NCI-H1694 treated with DMSO at 0.1 percent for 48 hours (cell line): Measurements from ENCODE around the gene OSBPL1A.

Experiments
- DNase-seq: peaks from one replicate; lab custom pipeline; 2025; lab: John Stamatoyannopoulos, UW

OSBPL1A gene

DNA sequence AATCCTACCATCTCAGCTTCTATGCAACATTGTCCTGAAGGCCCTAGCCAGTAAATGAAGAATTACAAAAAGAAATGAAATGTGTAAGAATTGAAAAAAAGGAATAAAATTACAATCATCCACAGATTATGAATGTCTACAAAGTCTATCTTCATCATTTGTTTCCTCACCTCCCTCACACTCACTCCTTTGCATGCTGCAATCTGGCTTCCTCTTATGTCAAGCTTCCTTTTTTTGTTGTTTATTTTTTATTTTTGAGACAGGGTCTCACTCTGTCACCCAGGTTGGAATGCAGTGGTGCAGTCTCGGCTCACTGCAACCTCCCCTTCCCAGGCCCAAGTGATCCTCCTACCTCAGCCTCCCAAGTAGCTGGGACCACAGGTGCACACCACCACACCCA is 129.7 kb downstream of the OSBPL1A start:
- DNase-seq, result no peak

DNA sequence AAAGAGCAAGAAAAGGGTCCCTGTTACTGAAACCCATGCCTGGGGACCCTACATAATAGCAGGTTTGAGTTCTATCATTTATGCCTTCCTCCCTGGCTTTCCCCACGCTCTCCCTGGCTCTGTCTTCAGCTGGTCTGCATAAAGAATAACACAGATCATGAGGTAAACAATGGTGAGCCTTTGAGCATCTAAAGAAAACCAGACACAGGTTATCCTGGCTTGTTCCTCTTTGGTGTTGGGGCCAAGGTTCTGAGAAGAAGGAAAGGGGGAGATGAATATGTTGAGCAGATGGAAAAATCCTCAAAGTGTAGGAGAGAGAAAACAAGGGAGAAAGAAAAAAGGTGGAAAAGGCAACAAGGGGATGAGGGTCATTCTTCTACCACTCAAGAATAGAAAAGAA is 131.5 kb downstream of the OSBPL1A start:
- no peak for DNase-seq

DNA sequence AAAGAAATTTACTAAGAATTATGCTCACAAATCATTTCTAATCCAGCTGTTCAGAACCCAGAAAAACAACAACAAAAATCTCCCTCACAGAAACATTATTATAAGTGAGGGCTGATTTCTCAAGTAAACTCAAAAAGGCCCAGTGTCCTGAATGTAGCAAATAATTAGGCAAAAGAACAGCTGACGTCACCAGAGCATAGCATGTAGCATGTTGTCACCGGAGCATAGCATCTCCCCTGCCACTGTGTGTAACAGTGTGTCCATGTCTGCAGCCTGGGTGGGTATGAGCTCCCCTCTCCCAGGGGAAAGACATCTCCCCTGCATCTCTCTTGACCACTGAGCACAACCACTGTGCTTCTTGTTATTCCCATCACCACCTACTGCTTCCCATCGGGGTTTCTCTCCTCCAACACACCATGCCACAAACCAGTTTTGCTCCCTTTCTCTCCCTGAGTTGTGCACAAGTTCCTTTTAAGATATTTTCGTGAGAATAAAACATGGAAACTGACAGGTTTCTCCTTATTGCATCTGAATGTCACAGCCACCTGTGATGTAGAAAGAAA is 132.0 kb downstream of the OSBPL1A start:
- DNase-seq, result no peak

DNA sequence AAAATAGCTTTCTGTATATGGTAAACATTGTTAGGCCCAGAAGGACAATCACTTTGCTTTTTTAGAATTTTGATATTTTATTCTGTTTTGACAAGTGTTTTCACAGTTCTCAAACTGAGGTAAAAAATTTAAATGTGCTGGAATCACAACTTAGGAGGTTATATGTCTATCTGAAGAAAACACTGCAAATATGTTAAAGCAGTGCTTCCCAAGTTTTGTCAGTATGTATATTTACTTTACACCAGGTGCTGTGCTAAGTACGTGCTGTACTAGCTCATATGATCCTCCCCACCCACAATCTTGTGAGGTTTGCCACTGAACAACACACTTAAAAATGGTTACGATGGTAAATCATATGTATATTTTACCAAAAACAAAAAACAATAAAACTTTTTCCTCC is 134.6 kb downstream of the OSBPL1A start:
- no peak for DNase-seq

DNA sequence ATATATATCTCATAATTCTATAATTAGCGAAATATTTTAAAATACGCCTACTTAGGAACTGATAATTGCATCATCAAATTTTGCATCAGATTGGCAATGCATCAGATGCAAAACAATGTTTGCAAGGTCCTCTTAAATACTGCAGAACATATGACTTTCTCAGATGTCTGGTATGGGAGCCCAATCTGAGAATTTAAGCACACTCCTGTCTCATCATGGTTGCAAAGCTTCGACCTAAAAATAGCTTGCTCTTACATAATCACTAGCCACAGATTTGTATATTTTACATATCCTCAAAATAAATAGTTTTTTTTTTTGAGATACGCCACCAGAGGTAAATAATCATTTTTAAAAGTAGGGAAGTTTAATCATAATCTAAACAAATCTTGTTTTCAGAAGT is 135.5 kb downstream of the OSBPL1A start:
- no peak for DNase-seq

DNA sequence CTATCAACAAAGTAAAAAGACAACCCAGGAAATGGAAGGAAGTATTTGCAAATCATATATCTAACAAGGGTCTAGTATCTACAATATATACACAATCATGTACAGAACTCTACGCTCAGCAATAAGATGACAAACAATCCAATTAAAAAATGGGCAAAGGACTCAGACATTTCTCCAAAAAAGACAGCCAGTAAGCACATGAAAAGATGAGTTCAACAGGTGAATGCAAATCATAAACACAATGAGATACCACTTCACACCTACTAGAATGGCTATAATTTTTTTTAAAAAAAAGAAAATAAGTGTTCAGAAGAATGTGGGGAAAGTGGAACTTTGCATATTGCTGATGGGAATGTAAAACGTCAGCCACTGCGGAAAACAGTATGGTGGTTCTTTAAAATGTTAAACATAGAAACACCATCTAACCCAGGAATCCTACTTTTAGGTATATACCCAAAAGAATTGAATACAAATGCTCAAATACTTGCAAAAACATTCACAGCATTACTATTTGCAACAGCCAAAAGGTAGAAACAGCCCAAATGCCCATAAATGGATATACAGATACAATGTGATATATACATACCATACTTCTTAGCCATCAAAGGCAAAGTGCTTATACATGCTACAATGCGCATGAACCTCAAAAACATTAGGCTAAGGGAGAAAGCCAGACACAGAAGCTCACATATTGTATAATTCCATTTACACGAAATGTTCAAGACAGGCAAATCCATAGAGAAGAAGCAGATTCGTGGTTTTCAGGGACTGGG is 137.6 kb downstream of the OSBPL1A start:
- DNase-seq, result no peak

DNA sequence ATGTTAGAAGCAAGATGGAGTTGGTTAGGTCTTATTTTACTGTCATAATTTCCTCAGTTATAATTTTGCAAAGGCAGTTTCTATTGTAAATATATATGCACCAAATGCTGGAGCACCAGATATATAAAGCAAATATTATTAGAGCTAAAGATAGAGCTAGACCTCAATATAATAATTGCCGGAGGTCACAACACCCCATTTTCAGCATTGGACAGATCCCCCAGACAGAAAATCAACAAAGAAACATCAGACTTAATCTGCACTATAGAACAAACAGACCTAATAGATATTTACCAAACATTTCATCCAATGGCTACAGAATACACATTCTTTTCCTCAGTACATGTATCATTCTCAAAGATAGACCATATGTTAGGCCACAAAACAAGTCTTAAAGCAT is 143.6 kb downstream of the OSBPL1A start:
- no peak for DNase-seq

DNA sequence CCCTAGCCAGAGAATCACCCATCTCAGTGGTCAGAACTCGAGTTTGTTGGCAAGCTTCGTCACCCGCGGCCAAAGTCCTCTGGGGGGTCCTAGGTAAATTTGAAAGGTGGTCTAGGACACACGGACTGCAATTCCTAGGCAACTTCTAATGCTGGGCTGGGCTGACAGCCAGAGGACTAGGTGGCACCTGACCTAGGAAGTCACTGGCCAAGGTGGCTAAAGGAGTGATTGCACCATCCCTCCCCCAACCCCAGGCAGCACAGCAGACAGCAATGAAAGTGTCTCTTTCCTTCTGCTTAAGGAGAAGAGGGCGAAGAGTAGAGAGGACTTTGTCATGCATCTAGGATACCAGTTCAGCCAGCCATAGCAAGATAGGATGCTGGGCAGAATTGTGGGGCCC is 147.9 kb downstream of the OSBPL1A start:
- DNase-seq, result no peak

DNA sequence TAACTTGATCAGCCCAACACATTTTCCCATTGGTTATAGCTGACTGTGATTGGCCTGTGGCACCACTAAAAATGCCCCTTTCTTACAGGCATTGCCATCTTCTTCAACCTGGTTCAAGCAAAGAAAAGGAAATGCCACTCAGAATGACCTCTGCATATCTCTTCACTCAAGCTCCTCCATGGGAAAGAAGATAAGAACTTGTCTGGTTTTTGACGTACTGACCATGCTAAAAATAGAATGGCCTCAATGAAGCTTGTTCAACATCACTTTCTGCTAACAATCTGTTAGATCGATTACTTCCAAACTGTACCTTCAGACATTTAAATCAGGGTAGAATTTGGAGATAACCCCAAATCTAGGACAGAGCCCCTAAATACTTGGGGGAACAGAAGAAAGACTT is 149.3 kb downstream of the OSBPL1A start:
- DNase-seq, result no peak

DNA sequence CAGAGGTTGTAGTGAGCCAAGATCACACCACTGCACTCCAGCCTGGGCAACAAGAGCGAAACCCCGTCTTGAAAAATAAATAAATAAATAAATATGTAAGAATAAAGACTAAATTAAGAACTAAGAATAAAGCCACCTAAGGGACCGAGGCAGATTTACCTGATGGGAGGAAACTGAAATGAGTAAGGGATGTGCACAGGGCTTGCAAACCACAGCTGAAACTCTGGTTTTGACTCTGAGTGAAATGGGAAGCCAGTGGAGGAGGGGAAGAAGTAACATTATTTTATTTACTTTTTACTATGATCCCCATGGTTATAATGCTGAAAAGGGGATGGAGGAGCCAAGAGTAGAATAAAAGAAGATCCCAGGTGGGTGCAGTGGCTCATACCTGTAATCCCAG is 151.5 kb downstream of the OSBPL1A start:
- no peak for DNase-seq

DNA sequence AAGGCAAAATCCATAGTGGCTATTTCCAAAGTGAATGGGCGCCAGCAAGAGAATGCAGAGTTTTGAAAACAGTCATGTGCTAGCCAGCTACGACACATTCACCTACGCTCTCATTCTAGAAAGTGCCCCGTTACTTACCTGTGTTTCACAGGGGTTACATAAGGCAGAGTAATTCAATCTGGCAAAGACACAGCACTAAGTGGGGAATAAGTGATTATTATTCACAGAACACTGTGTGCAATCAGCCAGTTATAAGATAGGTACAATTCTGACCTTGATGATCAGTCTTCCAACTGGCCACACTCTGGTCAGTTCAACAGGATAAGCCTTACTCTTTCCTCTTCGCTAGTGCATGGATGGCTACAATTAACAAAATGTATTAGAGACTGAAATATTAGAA is 152.9 kb downstream of the OSBPL1A start:
- DNase-seq, result no peak

DNA sequence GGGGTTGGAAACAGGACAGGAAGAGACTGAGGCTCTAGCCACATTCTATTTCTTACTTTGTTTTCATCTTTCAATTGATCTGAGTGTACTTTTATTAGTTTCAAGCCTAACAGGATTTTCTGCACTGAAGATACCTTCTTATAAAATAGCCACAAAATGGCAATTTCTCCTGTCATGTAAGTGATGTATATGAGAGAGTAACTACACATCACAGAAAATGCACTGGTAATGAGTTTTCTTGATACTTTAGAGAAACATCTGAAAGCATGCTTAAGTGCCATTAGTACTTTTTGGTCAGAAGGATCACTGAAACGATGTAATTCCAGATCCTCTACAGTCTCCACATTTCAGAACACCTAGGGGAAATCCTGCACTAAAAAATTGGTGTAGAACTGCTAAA is 153.9 kb downstream of the OSBPL1A start:
- no peak for DNase-seq

DNA sequence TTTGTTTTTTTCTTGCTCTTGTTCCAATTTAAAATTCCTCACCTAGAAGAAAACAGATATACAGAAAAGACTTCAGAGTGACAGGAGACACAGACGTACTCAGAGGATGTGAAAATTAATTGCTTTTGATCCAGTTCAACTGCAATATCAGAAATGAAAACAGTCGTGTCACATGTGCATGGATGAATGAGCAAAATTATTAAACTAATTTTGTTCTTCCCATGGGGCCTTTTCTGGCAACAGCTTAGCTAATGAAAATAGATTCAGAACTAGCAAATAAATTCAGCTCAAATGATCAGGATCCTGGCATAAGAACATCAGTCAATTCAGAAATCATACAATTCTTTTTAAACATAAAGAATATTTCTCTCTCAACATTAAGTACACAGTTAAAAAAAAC is 158.3 kb downstream of the OSBPL1A start:
- DNase-seq, result peak; percentile 4

DNA sequence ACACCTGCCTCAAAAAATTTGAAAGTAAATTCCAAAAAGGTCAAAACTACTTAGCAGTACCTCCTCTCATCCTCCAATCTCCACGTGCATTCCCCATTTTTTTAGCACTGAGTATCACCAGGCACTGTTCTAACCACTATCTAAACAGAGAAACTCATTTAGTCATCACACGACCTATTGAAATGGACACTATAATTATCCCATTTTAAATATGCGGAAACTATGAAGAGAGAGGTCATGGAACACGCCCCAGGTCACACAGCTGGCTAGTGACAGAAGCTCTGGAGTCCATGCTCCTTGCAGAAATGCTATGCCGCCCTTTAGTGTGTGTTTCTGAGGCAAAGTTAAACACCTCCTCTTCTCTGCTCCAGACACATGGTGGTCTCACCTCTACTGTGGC is 159.2 kb downstream of the OSBPL1A start:
- DNase-seq, result no peak

DNA sequence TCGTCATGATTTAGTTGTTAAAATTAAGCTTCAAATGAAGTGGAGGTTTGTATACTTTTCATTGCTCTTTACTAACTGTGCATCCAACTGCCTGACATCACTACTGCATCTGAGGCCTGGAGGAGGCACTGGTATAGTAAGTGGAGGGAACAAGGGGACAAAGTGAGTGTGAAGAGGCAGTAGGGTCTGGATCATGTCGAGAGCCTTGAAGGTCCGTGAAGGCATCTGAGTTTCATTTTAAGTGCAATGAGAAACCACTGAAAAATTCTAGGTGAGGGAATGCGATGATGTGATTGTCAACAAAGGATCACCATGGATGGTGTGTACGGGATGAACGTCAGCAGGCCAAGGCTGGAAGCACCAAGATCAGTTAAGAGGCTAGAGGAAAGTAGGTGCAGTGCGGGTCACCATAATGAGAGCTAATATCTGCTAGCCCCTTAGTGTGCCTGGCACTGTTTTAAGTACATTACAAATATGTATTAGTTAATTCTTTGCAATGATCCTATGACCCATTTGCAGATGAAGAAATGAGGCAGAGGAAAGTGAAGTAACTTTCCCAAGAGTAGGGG is 162.7 kb downstream of the OSBPL1A start:
- no peak for DNase-seq

DNA sequence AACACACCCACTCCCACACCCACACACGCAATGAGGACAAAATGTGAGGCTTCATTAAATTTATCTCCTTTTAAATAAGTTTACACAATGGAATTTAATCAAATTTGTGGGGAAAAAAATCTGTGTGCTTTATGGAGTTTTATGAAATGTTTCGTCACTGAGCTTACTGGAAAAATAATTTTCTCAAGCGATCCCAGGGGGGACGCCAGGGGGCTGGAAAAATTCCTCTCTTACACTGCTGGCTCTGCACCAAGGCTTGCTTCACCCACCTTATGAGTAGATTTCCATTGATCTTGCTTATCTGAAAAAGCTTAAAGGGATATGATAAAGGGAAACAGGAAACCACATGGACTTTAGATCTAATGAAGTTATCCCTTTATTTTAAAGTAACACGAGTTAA is 163.3 kb downstream of the OSBPL1A start:
- no peak for DNase-seq

DNA sequence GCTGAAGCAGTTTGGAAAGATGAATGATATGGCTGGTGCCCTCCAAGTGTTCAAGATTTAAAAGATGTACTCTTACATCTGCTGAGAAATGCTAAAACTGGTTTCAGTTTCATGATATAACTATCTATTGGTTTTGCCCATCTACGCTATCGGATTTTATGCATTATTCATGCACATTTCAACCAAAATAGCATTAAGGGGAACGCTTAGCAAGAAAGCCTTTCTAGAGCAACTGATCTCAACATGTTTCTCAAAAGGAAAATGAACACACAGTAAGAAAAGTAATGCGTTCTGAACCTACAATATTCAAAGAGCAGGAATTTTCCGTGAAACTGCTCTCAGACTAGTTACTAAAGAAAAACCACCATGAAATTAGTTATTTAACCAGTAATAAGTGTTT is 164.8 kb downstream of the OSBPL1A start:
- no peak for DNase-seq

DNA sequence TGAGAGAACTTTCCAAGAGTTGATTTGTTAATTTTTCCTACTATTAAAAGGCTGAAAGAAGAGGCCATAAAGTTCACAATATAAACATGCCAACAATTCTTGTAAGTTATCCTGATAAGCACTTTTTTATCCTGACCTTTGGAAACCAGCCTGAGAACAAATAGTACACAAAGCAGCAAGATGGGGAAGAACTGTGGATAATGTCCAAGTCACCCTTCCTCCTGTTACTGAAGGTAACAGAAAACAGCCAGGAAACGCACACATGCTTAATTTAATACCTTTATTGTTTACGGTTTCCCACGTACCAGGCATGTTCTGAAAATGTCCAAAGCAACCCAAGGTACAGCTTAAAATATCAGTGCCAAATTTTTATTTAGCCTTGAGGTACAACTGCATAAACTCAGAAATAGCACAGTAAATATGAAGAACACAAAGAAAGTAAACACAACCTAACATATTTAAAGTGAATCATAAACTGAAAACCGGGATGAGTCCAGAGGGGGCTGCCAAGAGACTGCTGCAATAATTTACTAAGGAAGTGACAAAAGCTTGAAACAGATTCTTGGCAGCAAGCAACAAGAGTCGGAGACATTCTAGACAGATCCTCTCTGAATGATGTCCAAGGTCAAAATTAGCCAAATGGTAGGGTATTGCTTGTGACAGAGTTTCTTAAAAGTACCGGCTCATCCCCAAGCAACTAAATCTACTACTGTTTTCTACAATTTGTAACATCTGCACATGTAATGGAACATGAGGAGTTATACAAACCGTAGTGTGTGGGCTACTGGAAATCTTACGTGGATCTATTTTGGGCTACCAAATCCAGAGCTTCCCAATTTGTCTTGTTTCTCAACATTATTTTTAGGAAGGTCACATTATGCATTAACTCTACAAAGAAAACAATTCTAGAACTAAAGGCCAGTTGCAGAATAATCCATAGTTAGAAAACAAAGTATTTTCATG is 165.6 kb downstream of the OSBPL1A start:
- DNase-seq, result no peak

DNA sequence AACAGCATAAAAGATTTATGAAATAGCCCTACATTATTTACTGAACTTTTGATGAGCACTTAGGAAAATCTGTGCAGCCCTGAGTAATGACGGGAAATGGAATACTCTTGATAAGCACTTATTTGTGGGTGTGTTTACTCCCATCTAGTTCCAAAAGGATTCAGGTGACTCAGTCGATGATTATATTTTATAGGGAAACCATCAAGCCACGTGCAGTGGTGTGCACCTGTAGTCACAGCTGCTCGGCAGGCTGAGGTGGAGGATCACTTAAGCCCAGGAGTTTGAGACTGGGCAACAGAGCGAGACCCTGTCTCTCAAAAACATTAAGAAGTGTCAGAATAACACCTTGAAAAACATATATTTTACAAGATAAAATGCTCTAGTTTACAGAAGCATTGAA is 166.9 kb downstream of the OSBPL1A start:
- no peak for DNase-seq

DNA sequence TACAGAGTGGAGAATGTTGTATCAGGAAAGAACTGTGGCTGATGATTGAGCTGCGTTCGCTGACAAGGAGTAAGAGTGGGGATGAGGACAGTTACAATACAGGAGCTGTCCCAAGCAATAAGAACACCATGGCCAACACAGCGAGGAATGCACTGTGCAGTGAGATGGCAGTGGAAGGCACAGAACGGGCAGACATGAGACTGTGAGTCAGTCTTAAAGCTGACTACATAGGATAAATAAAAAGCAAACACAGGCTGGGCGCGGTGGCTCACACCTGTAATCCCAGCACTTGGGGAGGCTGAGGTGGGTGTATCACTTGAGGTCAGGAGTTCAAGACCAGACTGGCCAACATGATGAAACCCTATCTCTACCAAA is 169.0 kb downstream of the OSBPL1A start:
- DNase-seq, result no peak

DNA sequence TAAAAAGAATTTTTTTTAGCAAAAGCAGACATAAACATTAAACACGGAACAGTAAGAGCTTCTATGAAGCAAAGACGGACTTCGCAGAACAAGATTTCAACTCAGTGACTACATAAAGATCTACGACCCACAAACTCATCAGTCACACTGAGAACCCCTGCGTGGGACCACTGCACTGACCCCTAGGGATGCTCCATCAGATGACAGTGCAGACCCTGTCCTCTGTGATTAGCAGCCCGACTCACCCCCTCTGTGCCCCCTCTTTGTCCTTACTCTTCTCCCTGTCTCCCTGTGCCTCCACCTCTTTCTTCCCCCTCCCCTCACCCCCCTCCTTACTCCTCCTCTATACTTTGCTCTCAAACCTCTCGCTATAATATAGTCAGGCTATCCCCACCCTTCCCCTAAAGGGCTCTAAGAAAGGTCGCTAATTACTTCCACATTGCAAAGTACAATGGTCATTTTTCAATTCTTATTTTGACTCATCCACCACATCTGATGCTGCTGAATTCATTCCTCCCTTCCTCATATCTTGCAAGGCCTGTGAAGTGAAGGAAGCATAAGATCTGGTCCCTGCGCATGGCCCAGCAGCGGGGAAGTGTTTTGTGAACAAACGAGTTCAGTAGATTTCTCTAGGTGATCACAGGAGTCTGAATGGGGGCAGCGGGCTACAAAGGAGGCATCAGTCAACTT is 169.5 kb downstream of the OSBPL1A start:
- DNase-seq, result no peak

DNA sequence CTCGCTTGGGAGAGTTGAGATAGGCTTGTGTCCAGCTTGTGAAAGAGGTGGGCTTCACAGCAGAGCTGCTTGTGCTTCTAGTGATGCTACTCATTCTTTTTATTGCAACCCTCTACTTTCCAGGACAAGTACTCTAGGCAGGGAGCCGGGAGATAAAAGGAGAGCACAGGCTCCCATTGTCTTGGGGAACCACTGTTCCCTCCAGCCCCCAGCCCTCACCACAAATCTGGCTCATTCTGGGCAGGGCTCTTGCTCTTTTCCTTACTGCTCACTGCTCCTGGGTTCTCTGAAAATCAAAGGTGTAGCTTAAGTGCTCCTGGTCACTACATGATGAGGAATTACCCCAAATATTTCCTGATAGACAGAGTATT is 177.3 kb downstream of the OSBPL1A start:
- no peak for DNase-seq
